PFSK-1 (cell line): ENCODE results near the gene TP53TG5.

Source experiments
- FOXP2 ChIP-seq: optimal IDR thresholded peaks from 2 replicates; pipeline ENCODE3; 2011; ENCODE audit warnings: borderline replicate concordance, control low read depth, inconsistent platforms; ENCODE audit not compliant: insufficient read depth; ENCODE audit errors: extremely low read length, extremely low read depth
- POLR2AphosphoS5 ChIP-seq: IDR thresholded peaks from 2 replicates; pipeline ENCODE4 v1.6.1; 2012; ENCODE audit warnings: low read depth, mild to moderate bottlenecking, control low read depth, low read length, moderate library complexity
- REST ChIP-seq, 2 experiments: IDR thresholded peaks; 2 replicates each; pipeline versions ENCODE4 v1.6.1 to v1.8.0; 2011 to 2012; ENCODE audit warnings: low read depth in 2 of 2, low read length in 2 of 2, control low read depth in 1 of 2, inconsistent platforms in 1 of 2, mild to moderate bottlenecking in 1 of 2, moderate library complexity in 1 of 2; ENCODE audit not compliant: insufficient read depth in 1 of 2
- SIN3A ChIP-seq: IDR thresholded peaks from 2 replicates; pipeline ENCODE4 v1.6.1; 2012; ENCODE audit warnings: mild to moderate bottlenecking, low read length, moderate library complexity, borderline replicate concordance; ENCODE audit not compliant: insufficient read depth
- TAF1 ChIP-seq: IDR thresholded peaks from 2 replicates; pipeline ENCODE4 v1.6.1; 2012; ENCODE audit warnings: low read length, control low read depth, borderline replicate concordance; ENCODE audit not compliant: insufficient read depth

TP53TG5 gene

DNA sequence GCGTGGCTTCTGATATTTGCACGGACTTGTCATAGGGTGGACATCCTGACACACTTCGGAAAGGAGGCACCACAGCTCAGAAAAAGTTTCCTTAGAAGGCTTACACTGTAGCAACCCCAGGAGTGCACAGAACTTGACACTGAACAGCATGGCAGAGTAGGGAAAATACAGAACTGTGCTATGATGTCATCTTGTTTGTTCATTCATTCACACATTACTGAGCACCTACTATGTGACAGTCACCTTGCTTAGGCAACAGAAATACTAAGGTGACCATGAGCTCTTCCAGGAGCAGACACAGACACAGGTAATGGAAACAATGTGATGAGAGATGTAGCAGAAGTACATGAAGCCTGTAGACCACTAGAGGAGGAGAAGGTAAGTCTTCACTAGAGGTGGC, 35.4 kb upstream of the TP53TG5 start:
- TF ChIP-seq FOXP2: no peak
- no peak for TF ChIP-seq POLR2AphosphoS5
- TF ChIP-seq REST (IDR thresholded peaks at IDR 0.05; ENCODE audit: insufficient read depth in 1 of 2, low read depth in 2 of 2, low read length in 2 of 2): no peak
- no peak for TF ChIP-seq SIN3A
- TF ChIP-seq TAF1: no peak

DNA sequence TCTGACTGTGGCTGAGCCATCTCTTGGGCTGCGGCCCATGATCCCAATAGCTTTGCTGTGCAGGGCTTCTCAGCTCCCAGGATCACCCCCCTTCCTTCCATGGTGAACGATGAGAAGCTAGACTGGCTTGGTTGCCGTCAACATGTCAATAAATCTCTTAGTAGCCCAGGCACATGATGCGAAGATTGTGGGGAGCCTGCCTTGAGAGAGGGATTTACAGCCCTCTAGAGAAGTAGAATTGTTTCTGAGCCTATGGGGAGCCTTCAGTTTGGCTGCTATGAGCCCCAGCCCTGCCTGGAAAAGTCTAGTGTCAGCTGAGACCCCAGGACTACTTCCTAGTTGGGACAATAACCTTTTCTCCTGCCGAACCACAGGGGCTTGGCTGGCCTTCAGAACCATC, 34.5 kb upstream of the TP53TG5 start:
- TF ChIP-seq SIN3A: no peak
- no peak for TF ChIP-seq TAF1
- TF ChIP-seq FOXP2: no peak
- TF ChIP-seq REST (IDR thresholded peaks at IDR 0.05; ENCODE audit: insufficient read depth in 1 of 2, low read depth in 2 of 2, low read length in 2 of 2): no peak
- no peak for TF ChIP-seq POLR2AphosphoS5

DNA sequence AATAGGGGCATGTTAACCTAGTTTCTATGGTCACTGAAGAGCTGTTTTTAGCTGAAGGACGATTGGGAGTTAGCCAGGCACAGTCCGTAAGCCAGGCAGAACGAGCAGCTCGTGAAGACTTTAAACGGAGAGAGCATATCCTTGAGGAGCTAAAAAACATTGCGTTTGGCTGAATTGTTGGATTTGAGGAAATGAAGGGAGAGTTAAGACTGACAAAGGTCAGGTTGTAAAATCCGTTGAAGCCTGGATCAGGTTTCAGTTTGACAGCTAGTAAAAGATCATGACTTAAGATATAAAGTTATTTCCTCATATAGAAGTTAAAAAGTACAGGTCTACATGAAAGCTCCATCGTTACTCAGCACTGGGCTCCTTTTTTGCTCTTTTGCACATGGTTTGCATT, 32.8 kb upstream of the TP53TG5 start:
- no peak for TF ChIP-seq SIN3A

- TF ChIP-seq TAF1 (no peak), SIN3A (no peak), FOXP2 (no peak), REST (IDR thresholded peaks at IDR 0.05; ENCODE audit: insufficient read depth in 1 of 2, low read depth in 2 of 2, low read length in 2 of 2) (no peak), POLR2AphosphoS5 (no peak)
Observed at GRCh38 chr20:45409521-45410272, 31.6 kb upstream of the TP53TG5 start.

GRCh38 chr20:45408646-45409213, 30.6 kb upstream of the TP53TG5 start:
- TF ChIP-seq SIN3A (no peak), REST (IDR thresholded peaks at IDR 0.05; ENCODE audit: insufficient read depth in 1 of 2, low read depth in 2 of 2, low read length in 2 of 2) (no peak), POLR2AphosphoS5 (no peak)
